Peyer's patch (tissue), 4 donors: ENCODE data around the gene A1BG. TPM values are rescaled to one million over a fixed set of nuclear protein-coding genes. Genes with fewer than 3 reads are reported as not detected.

ENCODE experiments used
- DNase-seq, 3 donors: peaks; one replicate each; pipeline ENCODE4 v3.0.0-alpha.2; 2017 to 2019
- H3K27ac ChIP-seq, 4 donors: fragments of 200-600 bp; sonication (generic); one replicate each; pipeline ENCODE4 v1.5.1; 2016 to 2019
- H3K27me3 ChIP-seq, 2 donors: fragments of 200-600 bp; sonication (generic); one replicate each; pipeline ENCODE4 v1.5.1; 2019
- H3K36me3 ChIP-seq, 3 donors: fragments of 200-600 bp; sonication (generic); one replicate each; pipeline ENCODE4 v1.5.1; 2016 to 2019
- H3K4me1 ChIP-seq, 4 donors: fragments of 200-600 bp; sonication (generic); one replicate each; pipeline ENCODE4 v1.5.1; 2016 to 2019
- H3K4me3 ChIP-seq, 4 donors: fragments of 200-600 bp; sonication (generic); 1 replicate in 3 of 4; 2 replicates in 1 of 4; pipeline ENCODE4 v1.5.1; 2016 to 2019; ENCODE audit warnings: mild to moderate bottlenecking in 1 of 4
- H3K9me3 ChIP-seq, 4 donors: fragments of 200-600 bp; sonication (generic); one replicate each; pipeline ENCODE4 v1.5.1; 2016 to 2019; ENCODE audit warnings: mild to moderate bottlenecking in 1 of 4
- POLR2A ChIP-seq, 2 donors: fragments of 450-650 bp; IDR thresholded peaks; one replicate each; pipeline ENCODE4 v1.5.1; 2017; ENCODE audit warnings: antibody characterized with exemption in 2 of 2, mild to moderate bottlenecking in 2 of 2, moderate library complexity in 2 of 2
- total RNA-seq, 4 donors: library from RNA; depleted of rRNA; stranded (reverse); fragments of >200 nt; gene quantifications; one replicate each; pipeline ENCODE4 v1.1.0, GENCODE V29; 2016
- TF ChIP-seq, protein P1 (sequence below), 6 experiments: fragments of 450-650 bp in 4 of 6; fragments of 200-600 bp in 2 of 6; sonication (generic) in 1 of 6; IDR thresholded peaks; one replicate each; pipeline ENCODE4 v1.5.1; 2017 to 2019; ENCODE audit warnings: antibody characterized with exemption in 6 of 6, mild to moderate bottlenecking in 3 of 6, moderate library complexity in 1 of 6

Gene A1BG
- total RNA-seq, 4 donors from 2014 or later = 5.4 to 26.4 (median 8.3) TPM; not detected in 1

GRCh38 chr19:58305932-58306323 lies 47.4 kb downstream of the A1BG start:
- Histone ChIP-seq H3K27ac (peak overlapping the region; percentile 87 to 96 (median 88)), H3K36me3 (peaks cover 0 to 37% (median 0%) of the 10 kb centered on the region in 3 donors), H3K27me3 (no peaks in the 10 kb centered on the region), H3K4me1 (peaks cover 0 to 12% (median 2%) of the 10 kb centered on the region in 4 donors), H3K9me3 (no peaks in the 10 kb centered on the region), H3K4me3 (peak overlapping the region; percentile 69 to 90 (median 78))
- DNase-seq = peak; percentile 17 to 49 (median 47)
- TF ChIP-seq, protein P1, sequence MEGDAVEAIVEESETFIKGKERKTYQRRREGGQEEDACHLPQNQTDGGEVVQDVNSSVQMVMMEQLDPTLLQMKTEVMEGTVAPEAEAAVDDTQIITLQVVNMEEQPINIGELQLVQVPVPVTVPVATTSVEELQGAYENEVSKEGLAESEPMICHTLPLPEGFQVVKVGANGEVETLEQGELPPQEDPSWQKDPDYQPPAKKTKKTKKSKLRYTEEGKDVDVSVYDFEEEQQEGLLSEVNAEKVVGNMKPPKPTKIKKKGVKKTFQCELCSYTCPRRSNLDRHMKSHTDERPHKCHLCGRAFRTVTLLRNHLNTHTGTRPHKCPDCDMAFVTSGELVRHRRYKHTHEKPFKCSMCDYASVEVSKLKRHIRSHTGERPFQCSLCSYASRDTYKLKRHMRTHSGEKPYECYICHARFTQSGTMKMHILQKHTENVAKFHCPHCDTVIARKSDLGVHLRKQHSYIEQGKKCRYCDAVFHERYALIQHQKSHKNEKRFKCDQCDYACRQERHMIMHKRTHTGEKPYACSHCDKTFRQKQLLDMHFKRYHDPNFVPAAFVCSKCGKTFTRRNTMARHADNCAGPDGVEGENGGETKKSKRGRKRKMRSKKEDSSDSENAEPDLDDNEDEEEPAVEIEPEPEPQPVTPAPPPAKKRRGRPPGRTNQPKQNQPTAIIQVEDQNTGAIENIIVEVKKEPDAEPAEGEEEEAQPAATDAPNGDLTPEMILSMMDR (IDR thresholded peaks at IDR 0.05) = no peak
- TF ChIP-seq POLR2A (IDR thresholded peaks at IDR 0.05) = no peak

- no peaks in the 10 kb centered on the region for H3K27me3 ChIP-seq
- H3K36me3 ChIP-seq = peaks cover 0 to 42% (median 0%) of the 10 kb centered on the region in 3 donors
- TF ChIP-seq POLR2A (IDR thresholded peaks at IDR 0.05) = peak; percentile 82 to 85
- TF ChIP-seq, protein P1 (IDR thresholded peaks at IDR 0.05) = peak; percentile 4 to 62 (median 46)
These were observed 48.0 kb downstream of the A1BG start, which contains the start of gene ERVK3-1 for GRCh38 chr19:58305065-58305931. Gene ERVK3-1, plus strand, starts transcription at chr19:58305377. Its CDS starts 6,792 bp downstream, at chr19:58312169.

GRCh38 chr19:58304748-58305064 lies 48.6 kb downstream of the A1BG start:
- Histone ChIP-seq H3K27me3 (no peaks in the 10 kb centered on the region), H3K4me3 (peak overlapping the region; percentile 69 to 90 (median 78)), H3K36me3 (peaks cover 0 to 40% (median 0%) of the 10 kb centered on the region in 3 donors), H3K27ac (peak overlapping the region; percentile 87 to 96 (median 88)), H3K9me3 (no peaks in the 10 kb centered on the region), H3K4me1 (peaks cover 0 to 12% (median 2%) of the 10 kb centered on the region in 4 donors)
- DNase-seq = no peak
- no peak for TF ChIP-seq POLR2A (IDR thresholded peaks at IDR 0.05)
- TF ChIP-seq, protein P1 (IDR thresholded peaks at IDR 0.05) = no peak

More at GRCh38 chr19:58305065-58305931, 48.0 kb downstream of the A1BG start, which contains the start of gene ERVK3-1:
- Histone ChIP-seq H3K9me3 (no peaks in the 10 kb centered on the region), H3K27ac (peak within 1 kb of the TSS; percentile 87 to 96 (median 88)), H3K4me1 (peaks cover 0 to 12% (median 2%) of the 10 kb centered on the region in 4 donors), H3K4me3 (peak within 1 kb of the TSS; percentile 69 to 90 (median 78))
- peak; percentile 96 to 98 (median 97) for DNase-seq

DNA sequence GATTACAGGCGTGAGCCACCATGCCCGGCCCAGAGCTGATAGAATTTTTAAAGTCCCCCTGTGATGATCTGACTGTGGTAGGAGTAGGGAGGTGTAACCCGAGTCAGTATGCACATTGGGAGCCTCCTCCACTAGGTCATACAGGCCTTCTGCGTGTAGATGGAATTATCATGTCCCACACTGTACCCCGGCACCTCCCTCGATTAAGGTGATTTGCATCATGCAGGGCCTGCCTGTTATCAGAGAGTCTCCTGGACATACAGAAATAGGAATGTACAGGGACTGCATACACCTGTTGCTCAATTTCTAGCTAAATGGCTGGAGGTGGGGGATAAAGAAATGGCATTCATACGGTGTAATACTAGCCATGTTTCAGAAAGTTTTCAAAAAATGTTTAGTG lies 49.0 kb downstream of the A1BG start:
- Histone ChIP-seq H3K27me3 (no peaks in the 10 kb centered on the region), H3K4me3 (peak overlapping the region in 1 of 4 donors; percentile 90), H3K36me3 (peaks cover 0 to 35% (median 0%) of the 10 kb centered on the region in 3 donors), H3K27ac (peak overlapping the region in 2 of 4 donors; percentile 87 to 96), H3K4me1 (peaks cover 0 to 12% (median 2%) of the 10 kb centered on the region in 4 donors), H3K9me3 (no peaks in the 10 kb centered on the region)
- no peak for TF ChIP-seq POLR2A (IDR thresholded peaks at IDR 0.05)
- TF ChIP-seq, protein P1 (IDR thresholded peaks at IDR 0.05) = no peak
- DNase-seq = no peak

GRCh38 chr19:58300620-58301019 lies 52.7 kb downstream of the A1BG start:
- no peaks in the 10 kb centered on the region for H3K27me3 ChIP-seq
- H3K4me1 ChIP-seq = no peaks in the 10 kb centered on the region
- H3K9me3 ChIP-seq = peaks cover 0 to 3% (median 0%) of the 10 kb centered on the region in 4 donors
- H3K27ac ChIP-seq = no peak overlapping the region
- peak in 1 of 3 donors; percentile 24 for DNase-seq
- no peak for TF ChIP-seq POLR2A (IDR thresholded peaks at IDR 0.05)
- TF ChIP-seq, protein P1 (IDR thresholded peaks at IDR 0.05) = no peak
- no peak overlapping the region for H3K4me3 ChIP-seq
- peaks cover 0 to 23% (median 0%) of the 10 kb centered on the region in 3 donors for H3K36me3 ChIP-seq
